Measurements from ENCODE around the gene ZNF232.
"Not testable (repeated sequence)": the region's sequence is repeated elsewhere in the genome, so short reads cannot be mapped to it uniquely, and the experiment has no call there.

Gene ZNF232

GRCh38 chr17:5130687-5131086, 19.0 kb upstream of the ZNF232 start:
- FAIRE-seq; DNase-seq (ENCODE audit: insufficient read length, low spot score): not testable (repeated sequence)

DNA sequence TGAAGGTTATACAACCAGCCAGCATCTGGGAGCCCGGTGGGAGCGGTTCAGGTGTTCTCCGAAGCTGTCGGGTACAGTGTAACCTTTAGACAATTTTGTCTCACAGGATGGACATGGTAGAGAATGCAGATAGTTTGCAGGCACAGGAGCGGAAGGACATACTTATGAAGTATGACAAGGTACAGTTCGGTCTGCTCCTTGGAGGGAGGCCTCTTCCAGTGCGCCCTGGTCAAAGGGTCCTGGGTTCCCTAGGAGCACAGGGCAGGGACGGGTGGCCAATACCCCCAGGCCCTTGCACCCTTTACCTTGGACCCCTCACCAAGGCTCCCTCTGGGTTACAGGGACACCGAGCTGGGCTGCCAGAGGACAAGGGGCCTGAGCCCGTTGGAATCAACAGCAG, 18.6 kb upstream of the ZNF232 start:
- not testable (repeated sequence) for DNase-seq (ENCODE audit: insufficient read length, low spot score); FAIRE-seq

DNA sequence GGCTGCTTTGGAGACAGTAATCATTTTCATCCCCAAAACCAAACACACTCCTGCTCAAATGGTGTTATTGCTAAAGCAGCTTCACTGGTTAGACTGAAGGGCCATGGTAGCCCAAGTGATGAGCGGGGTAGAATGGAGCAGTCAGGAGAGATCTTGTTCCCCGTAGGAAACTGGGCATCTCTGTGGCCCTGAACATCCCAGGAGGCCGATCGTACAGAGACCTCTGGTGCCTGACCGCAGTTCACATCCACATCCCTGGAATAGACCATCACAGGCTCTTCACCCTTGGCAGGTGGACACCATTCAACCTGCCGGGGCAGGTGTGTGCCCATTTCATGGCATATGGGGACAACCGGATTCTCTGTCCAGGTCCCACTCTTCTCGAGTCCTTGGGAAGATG, 18.1 kb upstream of the ZNF232 start:
- not testable (repeated sequence) for FAIRE-seq; DNase-seq (ENCODE audit: insufficient read length, low spot score)

DNA sequence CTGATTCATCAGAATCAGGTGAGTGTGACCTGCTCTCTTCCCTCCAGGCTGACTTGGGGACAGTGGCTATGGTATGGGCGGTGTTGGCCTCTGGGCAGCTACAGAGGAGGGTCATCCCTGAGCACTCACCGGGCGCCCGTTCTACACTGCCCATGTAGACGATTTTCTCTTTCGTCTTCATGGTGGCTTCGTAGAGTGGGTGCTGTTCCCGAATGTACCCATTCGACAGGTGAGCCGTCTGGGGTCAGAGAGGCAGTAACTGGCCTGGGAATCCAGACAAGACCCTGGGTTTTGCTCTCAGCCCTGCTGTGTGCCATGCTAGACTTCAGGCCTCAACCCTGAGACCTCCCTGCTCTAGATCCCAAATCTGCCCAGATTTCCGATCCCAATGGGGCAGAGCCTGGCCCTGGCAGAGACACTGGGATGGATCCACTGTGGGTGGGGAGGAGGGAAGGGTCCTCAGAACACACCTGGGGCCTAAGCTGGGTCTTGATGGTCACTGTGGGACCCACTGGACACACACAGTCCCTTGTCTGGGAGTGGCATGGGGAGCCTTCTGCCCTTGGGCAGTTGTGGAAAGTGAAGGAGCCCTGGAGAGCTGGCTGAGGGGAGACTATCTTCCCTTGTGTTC, 17.3 kb upstream of the ZNF232 start:
- FAIRE-seq (no peak), DNase-seq (ENCODE audit: insufficient read length, low spot score) (no peak)

DNA sequence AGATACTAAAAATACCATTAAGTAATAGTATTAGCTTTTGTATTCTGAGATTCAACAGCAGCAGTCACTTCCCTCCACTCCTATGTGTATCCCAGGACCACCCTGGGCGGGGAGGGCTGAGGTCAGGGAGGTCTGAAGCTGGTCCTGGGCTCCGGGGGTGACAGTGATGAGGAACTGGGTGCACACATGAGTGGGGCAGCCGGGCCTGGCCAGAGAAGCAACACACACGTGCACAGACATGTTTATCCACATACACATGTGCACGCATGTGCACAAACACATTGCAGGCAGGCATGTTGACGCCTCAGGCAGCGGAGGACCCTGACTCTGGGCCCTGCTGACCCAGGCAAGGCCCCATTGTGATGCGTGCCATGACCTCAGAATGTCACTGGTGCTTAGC, 16.7 kb upstream of the ZNF232 start:
- not testable (repeated sequence) for FAIRE-seq

DNA sequence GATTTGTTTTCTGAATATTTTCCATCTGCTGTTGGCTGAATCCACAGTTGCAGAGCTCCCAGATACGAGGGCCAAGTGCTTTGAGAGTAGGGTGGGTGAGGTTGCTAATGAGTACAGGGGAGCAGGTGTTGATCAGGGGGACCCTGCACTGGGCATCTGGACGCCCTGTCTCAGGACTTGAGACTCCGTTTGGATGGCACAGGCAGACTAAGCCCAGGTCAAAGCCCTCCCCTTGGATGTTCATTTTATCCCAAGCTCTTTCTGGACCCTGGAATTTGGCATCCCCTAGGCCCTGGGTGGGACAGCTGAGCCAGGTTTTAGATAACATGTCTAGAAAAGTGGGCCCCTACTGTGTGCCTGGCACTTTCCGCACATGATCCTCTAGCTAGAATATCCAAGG, 16.2 kb upstream of the ZNF232 start:
- no peak for FAIRE-seq
- no peak for DNase-seq (ENCODE audit: insufficient read length, low spot score)

More for the DNA sequence above, 16.7 kb upstream of the ZNF232 start:
- not testable (repeated sequence) for DNase-seq (ENCODE audit: insufficient read length, low spot score)

DNA sequence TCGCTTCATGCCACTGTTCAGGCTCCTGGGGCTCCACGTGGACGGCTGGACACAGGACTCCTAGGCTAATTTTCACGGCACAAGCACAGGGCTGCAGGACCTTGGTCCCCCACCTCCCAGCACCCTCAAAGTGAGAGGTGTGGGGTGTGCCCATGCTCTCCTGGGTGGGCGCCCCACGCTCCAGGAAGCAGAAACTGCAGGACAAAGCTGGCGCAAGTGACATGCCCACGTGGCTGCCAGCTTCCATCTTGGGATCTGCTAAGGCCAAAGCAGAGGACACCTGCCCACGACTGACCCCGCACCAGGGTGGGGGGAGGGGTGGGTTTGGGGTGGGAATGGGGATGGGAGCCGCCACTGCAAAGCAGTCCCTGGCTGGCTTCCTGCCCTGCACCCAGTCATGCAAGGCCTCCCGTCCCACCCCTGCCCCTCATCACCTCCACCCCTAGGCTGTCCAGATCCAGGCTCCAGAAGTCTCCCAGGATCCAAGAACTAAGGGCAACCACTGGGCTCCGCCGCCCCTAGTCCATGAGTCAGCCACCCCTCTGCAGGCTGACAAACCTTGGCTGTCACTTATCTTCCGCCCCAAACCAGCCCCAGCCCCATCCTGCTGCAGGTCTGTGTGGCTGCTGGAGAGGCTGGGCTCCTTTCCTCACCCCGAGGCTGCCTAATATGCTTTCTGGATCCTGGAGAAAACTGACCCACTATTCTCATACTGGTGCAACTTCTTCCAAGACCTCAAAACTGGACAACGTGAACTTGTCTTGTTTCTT, 15.2 kb upstream of the ZNF232 start:
- FAIRE-seq (no peak), DNase-seq (ENCODE audit: insufficient read length, low spot score) (no peak)

GRCh38 chr17:5124896-5125295, 13.2 kb upstream of the ZNF232 start:
- not testable (repeated sequence) for FAIRE-seq; DNase-seq (ENCODE audit: insufficient read length, low spot score)

DNA sequence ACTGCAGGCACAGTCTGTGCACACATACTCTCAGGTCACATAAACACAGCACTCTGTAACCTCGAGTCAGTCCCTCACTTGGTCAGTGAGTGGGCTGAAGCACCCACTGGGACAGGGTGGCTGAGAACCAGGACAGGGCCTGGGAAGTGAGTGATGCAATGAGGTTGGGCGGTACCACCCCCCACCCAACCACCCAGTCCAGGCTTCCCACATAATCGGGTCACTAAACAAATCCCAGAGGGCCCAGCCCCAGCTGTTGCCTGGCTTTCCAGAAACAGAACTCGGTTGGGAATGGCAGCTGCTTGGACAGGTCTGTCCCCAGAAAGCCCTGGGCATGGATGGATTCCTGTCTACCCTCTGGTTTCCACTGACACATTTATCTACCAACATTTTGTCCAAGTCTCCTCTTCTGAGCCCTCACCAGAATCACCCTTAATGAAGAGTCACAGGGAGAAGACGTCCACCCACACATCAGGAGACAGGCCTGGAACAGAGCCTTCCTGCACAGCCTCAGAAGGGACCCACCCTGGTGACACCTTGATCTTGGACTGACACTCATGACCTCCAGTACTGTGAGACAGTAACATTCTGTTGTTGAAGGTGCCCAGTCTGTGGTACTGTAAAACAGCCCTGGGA, 12.6 kb upstream of the ZNF232 start:
- FAIRE-seq; DNase-seq (ENCODE audit: insufficient read length, low spot score): not testable (repeated sequence)

DNA sequence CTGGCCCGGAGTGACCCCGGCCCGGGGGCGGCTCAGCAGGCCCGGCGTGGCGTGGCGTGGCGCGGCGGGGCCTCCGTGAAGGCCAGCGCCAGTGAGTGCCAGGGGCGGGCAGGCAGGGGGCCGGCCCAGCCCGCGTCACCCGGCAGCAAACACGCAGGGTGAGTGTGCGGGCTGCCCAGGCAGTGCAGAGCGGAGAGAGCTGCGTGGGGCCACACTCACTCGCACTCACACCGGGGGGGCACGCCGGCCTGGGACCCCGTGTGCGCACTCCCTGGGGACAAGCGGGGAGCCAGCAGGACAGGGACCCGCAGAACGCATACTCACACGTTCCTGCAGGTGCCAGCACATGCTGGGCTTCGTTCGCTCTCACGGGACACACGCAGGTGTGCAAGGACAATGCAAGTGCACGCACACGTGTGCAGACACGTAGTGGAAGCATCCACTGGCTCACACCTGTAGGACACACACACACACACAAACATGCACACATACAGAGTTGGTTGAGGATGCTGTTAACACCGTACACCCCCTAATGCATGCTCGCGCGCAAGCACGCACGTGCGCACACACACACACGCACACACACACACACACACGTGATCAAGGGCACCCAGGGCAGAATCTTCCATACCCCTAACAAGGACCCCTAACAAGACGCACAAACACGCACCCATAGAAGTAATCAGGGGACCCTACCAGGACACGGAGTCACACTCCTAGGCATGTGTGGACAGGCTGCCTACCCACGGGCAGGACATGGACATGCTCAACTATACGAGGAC, 11.9 kb upstream of the ZNF232 start:
- FAIRE-seq (no peak), DNase-seq (ENCODE audit: insufficient read length, low spot score) (no peak)

GRCh38 chr17:5122586-5123342, 11.1 kb upstream of the ZNF232 start:
- DNase-seq (ENCODE audit: insufficient read length, low spot score) (no peak), FAIRE-seq (no peak)

GRCh38 chr17:5122056-5122455, 10.4 kb upstream of the ZNF232 start:
- FAIRE-seq; DNase-seq (ENCODE audit: insufficient read length, low spot score): not testable (repeated sequence)

- no peak for DNase-seq (ENCODE audit: insufficient read length, low spot score)
- no peak for FAIRE-seq
These were observed 9.6 kb upstream of the ZNF232 start for GRCh38 chr17:5121186-5121841.

DNA sequence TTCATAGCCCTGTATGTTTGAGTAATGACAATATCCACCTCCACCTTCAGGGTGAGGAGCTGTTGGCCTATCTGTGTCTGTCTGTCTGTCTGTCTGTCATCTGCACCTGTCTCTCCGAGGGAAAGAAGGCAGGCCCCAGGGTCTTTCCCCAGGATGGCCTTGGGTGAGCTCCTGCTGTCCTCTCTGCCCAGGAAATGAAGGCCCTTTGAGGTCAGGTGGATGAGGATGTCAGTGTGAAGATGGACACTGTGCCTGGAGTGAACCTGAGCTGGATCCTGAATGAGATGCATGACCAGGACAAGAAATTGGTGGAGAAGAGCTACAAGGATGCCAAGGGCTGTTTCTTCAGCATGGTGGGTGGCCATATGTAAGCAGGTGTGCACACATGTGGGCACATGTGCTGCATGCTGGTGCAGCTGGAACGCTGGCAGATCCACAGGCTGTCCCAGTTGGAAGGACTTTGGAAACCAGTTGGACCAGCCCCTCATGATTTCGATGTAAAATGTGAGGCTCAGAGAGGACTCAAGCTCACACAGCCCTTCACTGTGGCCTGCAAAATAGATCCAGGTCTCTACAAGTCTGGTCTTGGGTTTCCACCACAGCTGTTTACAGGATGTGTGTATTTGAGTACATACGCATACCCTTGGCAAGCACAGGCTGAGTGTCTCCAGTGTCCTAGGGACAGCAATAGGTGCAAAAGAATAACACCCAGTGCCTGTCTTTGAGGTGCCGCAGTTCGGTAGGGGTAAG, 8.9 kb upstream of the ZNF232 start:
- not testable (repeated sequence) for FAIRE-seq; DNase-seq (ENCODE audit: insufficient read length, low spot score)

DNA sequence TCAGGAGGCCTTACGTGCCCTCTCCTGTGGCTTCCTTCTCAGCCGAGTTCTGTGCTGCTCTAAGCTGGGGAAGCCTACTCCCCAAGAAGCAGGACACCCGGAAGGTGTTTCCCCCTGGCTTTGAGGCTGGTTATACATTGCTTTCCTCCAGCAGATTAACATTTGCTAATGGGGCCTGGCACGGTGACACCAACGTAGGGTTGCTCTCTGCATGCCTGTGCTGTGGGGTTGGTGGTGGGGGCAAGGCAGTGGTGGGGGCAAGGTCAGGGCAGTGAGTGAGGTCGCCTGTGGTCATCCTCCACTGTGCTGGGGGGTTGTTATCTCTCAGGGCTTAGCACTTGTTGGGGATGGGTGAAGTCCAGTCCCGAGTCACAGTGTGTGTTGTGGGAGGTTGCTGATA, 8.4 kb upstream of the ZNF232 start:
- FAIRE-seq = no peak
- no peak for DNase-seq (ENCODE audit: insufficient read length, low spot score)

DNA sequence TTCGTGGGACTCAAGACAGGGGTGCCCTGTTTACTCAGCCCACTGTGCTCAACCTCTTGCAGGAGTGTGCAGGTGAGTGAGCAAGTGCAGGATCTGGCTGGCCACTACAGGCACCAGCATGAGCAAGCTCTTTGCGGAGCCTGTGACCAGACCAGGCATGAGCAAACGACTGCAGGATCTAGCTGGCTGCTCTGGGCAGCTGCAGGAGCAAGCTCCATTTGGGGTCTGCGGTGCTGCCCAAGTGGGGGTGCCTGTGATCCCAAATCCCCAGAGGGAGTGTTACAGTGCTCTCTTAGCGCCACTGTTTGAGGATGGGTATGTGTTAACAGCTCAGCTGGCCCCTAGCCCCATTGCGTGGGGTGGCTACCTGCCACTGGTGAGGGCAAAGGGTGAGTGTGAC, 6.5 kb upstream of the ZNF232 start:
- no peak for FAIRE-seq
- no peak for DNase-seq (ENCODE audit: insufficient read length, low spot score)

- no peak for FAIRE-seq
- no peak for DNase-seq (ENCODE audit: insufficient read length, low spot score)
These were observed 4.3 kb upstream of the ZNF232 start, which contains the start of gene USP6 for GRCh38 chr17:5115673-5116651. USP6 (plus strand) TSS chr17:5116032; CDS start chr17:5130368, 14,336 bp downstream.

- peak; percentile 23 for FAIRE-seq
- no peak for DNase-seq (ENCODE audit: insufficient read length, low spot score)
These were observed 862 bp downstream of the ZNF232 start for GRCh38 chr17:5110816-5111215.
